A549 treated with ZK216348 at 1 μM for 4 hours (cell line): ENCODE results near the gene TLN1. TPM values are rescaled to one million over a fixed set of nuclear protein-coding genes. Genes with fewer than 3 reads are reported as not detected.

Experiments used
- total RNA-seq: library from RNA; stranded (reverse); fragments of 200-300 nt; extraction: Qiagen RNA extraction; gene quantifications from 5 replicates; pipeline ENCODE4 v1.2.3, GENCODE V29; 2022; ENCODE audit warnings: low read depth

Gene TLN1
- 89.5 to 138 TPM (median 130 TPM) in 5 replicates for total RNA-seq

GRCh38 chr9:35732185-35732799 is at the start of gene TLN1, which contains the start of gene CREB3:
TLN1 (minus strand) TSS chr9:35732195; CDS start chr9:35725694, 6,501 bp downstream.
CREB3 (plus strand) TSS chr9:35732666; CDS start chr9:35732773, 107 bp downstream.

GRCh38 chr9:35754264-35754663 is 22.3 kb upstream of the TLN1 start, which contains the start of gene MSMP:
MSMP (minus strand) TSS chr9:35754276; CDS start chr9:35754129, 147 bp downstream.

GRCh38 chr9:35748858-35749514 is 17.0 kb upstream of the TLN1 start, which contains the start of the genes GBA2 and RGP1:
GBA2 (minus strand) TSS chr9:35749228; CDS start chr9:35748704, 524 bp downstream.
RGP1 (plus strand) TSS chr9:35749287; CDS start chr9:35749756, 469 bp downstream.

GRCh38 chr9:35689542-35690293 is 42.3 kb downstream of the TLN1 start, which contains the start of gene TPM2:
TPM2 (minus strand) TSS chr9:35689925; CDS start chr9:35689817, 108 bp downstream.

DNA sequence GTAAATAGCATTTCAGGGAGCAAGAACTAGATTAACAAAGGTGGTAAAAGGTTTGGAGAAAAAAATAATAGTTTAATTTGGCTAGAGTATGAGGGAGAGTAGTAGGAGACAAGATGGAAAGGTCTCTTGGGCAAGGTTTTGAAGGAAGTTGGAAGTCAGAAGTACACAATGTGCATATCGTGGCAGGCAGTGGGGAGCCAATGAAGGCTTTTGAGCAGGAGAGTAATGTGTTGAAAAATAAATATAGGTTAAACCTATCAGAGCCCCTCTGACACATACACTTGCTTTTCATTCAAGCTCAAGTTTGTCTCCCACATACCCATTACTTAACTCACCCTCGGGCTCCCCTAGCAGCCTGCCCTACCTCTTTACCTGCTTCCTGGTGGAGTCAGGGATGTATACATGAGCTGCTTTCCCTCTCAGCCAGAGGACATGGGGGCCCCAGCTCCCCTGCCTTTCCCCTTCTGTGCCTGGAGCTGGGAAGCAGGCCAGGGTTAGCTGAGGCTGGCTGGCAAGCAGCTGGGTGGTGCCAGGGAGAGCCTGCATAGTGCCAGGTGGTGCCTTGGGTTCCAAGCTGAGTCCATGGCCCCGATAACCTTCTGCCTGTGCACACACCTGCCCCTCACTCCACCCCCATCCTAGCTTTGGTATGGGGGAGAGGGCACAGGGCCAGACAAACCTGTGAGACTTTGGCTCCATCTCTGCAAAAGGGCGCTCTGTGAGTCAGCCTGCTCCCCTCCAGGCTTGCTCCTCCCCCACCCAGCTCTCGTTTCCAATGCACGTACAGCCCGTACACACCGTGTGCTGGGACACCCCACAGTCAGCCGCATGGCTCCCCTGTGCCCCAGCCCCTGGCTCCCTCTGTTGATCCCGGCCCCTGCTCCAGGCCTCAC is 58.6 kb downstream of the TLN1 start, which contains the start of gene CA9:
CA9 (plus strand) TSS at position 797 of the 893 bp plus-strand sequence; CDS start at position 829, 32 bp downstream.

GRCh38 chr9:35664531-35665470 is 67.2 kb downstream of the TLN1 start, which contains the start of gene ARHGEF39:
ARHGEF39 (minus strand) TSS chr9:35665195; CDS start chr9:35665169, 26 bp downstream.

DNA sequence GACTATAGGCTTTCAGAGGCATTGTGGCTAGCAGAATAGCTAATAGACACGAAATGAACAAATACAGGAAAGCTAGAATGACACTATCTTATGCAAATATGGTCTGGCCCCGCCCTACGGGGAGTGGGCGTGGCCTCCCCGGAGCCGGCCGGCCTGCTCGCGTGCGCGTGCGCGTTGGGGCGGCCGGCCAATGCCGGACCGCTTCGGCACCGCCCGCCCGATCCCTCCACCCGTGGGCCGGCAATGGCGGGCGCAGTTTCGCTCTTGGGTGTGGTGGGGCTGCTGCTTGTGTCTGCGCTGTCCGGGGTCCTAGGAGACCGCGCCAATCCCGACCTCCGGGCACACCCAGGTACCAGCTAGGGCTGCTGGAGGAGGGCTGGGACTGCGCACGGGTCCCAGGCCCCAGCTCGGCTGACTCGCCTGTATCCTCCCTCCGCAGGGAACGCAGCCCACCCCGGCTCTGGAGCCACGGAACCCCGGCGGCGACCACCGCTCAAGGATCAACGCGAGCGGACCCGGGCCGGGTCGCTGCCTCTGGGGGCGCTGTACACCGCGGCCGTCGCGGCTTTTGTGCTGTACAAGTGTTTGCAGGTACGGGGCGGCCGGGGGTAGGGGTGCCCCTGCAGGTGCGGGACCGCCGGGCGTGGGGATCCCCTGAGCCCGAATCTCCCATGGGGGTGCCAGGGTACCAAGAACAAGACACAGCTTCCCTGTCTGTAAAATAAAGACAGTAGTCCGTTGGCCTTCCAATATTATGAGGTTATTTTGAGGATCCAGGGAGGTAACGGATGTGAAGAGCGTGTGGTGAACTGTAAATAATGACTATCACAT is 73.6 kb downstream of the TLN1 start, which contains the start of gene CCDC107:
CCDC107 (plus strand) TSS at position 156 of the 831 bp plus-strand sequence; CDS start at position 244, 88 bp downstream.

GRCh38 chr9:35657546-35658136 is 74.4 kb downstream of the TLN1 start, which contains the start of gene RMRP:
RMRP (minus strand) TSS chr9:35658019.

DNA sequence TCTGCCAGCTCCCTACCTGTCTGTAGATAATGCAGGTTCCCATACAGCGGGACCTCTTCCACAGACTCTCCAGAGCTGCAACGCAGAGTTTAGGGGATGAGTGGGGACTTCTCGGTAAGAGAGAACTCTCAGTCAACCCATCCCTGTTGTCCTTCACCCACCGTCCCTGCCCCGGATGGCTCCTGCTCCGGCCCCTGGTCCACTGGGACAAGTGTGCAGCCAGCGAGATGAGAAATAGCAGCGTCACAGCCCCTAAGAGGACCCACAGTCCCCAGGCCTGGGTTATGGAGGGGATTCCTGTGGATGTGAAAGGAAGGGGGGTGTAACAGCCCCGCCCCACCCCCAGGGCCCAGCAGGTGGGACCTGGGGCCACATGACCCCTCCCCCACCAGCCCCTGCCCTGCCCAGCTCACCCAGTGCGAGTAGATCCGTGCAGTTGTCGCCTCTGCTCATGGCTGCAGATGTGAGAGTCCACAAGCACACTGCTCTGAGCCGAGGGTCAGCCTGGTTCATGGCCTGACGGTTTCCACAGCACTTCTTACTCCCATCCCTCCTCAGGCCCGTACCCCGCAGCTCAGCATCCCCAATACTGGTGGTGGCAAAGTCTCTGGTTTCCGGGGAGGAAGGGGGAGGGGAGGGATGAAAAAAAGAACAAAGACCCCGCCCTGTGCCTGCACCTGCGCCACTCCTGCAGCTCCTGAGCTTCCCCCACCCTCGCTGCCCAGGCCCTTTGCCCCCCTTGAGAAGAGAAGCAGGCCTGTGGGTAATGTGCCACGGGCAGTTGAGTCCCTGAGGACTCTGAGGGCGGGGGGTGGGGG is 81.4 kb downstream of the TLN1 start, which contains the start of gene SIT1:
SIT1 (minus strand) TSS at position 591 of the 818 bp plus-strand sequence; CDS start at position 513, 78 bp downstream.

Other genes starting within 250 kb of the TLN1 start
- gene RUSC2, start 242.1 kb downstream of the TLN1 start, total RNA-seq, result 18.2 to 39.9 TPM (median 32.4 TPM) in 5 replicates
- gene TESK1, start 126.9 kb downstream of the TLN1 start, total RNA-seq, result 22.7 to 34.4 TPM (median 30.2 TPM) in 5 replicates
- gene CD72, start 113.8 kb downstream of the TLN1 start, total RNA-seq, result 0.11 to 0.41 TPM (median 0.18 TPM) in 4 of 5 replicates, not detected in the other
- not detected in 5 replicates for gene SIT1, start 81.3 kb downstream of the TLN1 start, total RNA-seq
- 7.2 to 17.6 TPM (median 8.8 TPM) in 3 of 5 replicates, not detected in the others for gene RMRP, start 74.2 kb downstream of the TLN1 start, total RNA-seq
- 19.3 to 29.9 TPM (median 27.5 TPM) in 5 replicates for gene CCDC107, start 73.9 kb downstream of the TLN1 start, total RNA-seq
- gene ARHGEF39, start 67.0 kb downstream of the TLN1 start, total RNA-seq, result 14.7 to 19.5 TPM (median 18.0 TPM) in 5 replicates
- gene CA9, start 58.3 kb downstream of the TLN1 start, total RNA-seq, result 3.0 to 7.1 TPM (median 6.1 TPM) in 5 replicates
- 628 to 733 TPM (median 691 TPM) in 5 replicates for gene TPM2, start 42.3 kb downstream of the TLN1 start, total RNA-seq
- gene CREB3, start 471 bp upstream of the TLN1 start, total RNA-seq, result 55.1 to 65.3 TPM (median 58.7 TPM) in 5 replicates
- 22.0 to 42.9 TPM (median 33.7 TPM) in 5 replicates for gene GBA2, start 17.0 kb upstream of the TLN1 start, total RNA-seq
- 11.3 to 19.1 TPM (median 16.9 TPM) in 5 replicates for gene RGP1, start 17.1 kb upstream of the TLN1 start, total RNA-seq
- 0.62 TPM in 1 of 5 replicates, not detected in the others for gene MSMP, start 22.1 kb upstream of the TLN1 start, total RNA-seq
- 3.2 to 7.5 TPM (median 6.1 TPM) in 5 replicates for gene NPR2, start 59.4 kb upstream of the TLN1 start, total RNA-seq
- 0.32 to 0.72 TPM (median 0.56 TPM) in 4 of 5 replicates, not detected in the other for gene SPAG8, start 80.1 kb upstream of the TLN1 start, total RNA-seq
- 58.4 to 99.6 TPM (median 93.8 TPM) in 5 replicates for gene HINT2, start 82.8 kb upstream of the TLN1 start, total RNA-seq
- gene FAM221B, start 96.5 kb upstream of the TLN1 start, total RNA-seq, result not detected in 5 replicates
- gene TMEM8B, start 97.0 kb upstream of the TLN1 start, total RNA-seq, result 1.8 to 4.3 TPM (median 3.1 TPM) in 5 replicates
- gene OR13J1, start 138.2 kb upstream of the TLN1 start, total RNA-seq, result not detected in 5 replicates
- gene HRCT1, start 174.0 kb upstream of the TLN1 start, total RNA-seq, result 0.18 to 0.61 TPM (median 0.26 TPM) in 4 of 5 replicates, not detected in the other
- gene SPAAR, start 177.3 kb upstream of the TLN1 start, total RNA-seq, result 0.15 to 0.16 TPM in 2 of 5 replicates, not detected in the others
- not detected in 5 replicates for gene OR2S2, start 226.0 kb upstream of the TLN1 start, total RNA-seq